Uterus (tissue), 2 donors: ENCODE results near the gene IL21.

Source experiments
- CTCF ChIP-seq, 4 experiments: fragments of 200-600 bp in 2 of 4; fragments of 450-650 bp in 2 of 4; sonication (generic) in 2 of 4; IDR thresholded peaks; one replicate each; pipeline ENCODE4 v1.5.1; 2016 to 2019; ENCODE audit warnings: antibody characterized with exemption in 4 of 4, mild to moderate bottlenecking in 2 of 4, moderate library complexity in 1 of 4
- POLR2A ChIP-seq, 2 donors: fragments of 450-650 bp; IDR thresholded peaks; one replicate each; pipeline ENCODE4 v1.6.1; 2016; ENCODE audit warnings: antibody characterized with exemption in 2 of 2, mild to moderate bottlenecking in 1 of 2, moderate library complexity in 1 of 2

GRCh38 chr4:122562449-122562848 is 58.4 kb downstream of the IL21 start:
- TF ChIP-seq CTCF (IDR thresholded peaks at IDR 0.05) (no peak), POLR2A (IDR thresholded peaks at IDR 0.05) (no peak)
